ENCODE measurements around the gene CRTC3.
"Not testable (repeated sequence)": the region's sequence is repeated elsewhere in the genome, so short reads cannot be mapped to it uniquely, and the experiment has no call there.

- not testable (repeated sequence) for TF ChIP-seq CTCF (conservative IDR thresholded peaks at IDR 0.05; ENCODE audit: low read length); EZH2phosphoT487 (IDR thresholded peaks at IDR 0.05; ENCODE audit: borderline replicate concordance, low read depth, low read length)
Measured at GRCh38 chr15:90689326-90689961, 159.7 kb downstream of the CRTC3 start.

All from OCI-LY7 (cell line).